ENCODE data around the gene LAD1.

- TF ChIP-seq REST (IDR thresholded peaks at IDR 0.05; ENCODE audit: low read depth, low read length) (no peak), CTCF (IDR thresholded peaks at IDR 0.05) (no peak), POLR2AphosphoS5 (IDR thresholded peaks at IDR 0.05; ENCODE audit: low read depth, low read length) (no peak), USF2 (IDR thresholded peaks at IDR 0.05; ENCODE audit: borderline replicate concordance, low read depth, low read length) (no peak), GABPA (IDR thresholded peaks at IDR 0.05; ENCODE audit: low read depth) (no peak), FOSL2 (IDR thresholded peaks at IDR 0.05; ENCODE audit: borderline replicate concordance, low read depth) (no peak), RXRA (IDR thresholded peaks at IDR 0.05; ENCODE audit: borderline replicate concordance, low read depth) (no peak), YY1 (IDR thresholded peaks at IDR 0.05; ENCODE audit: low read depth) (no peak)
Measured at GRCh38 chr1:201357211-201357610, 41.9 kb downstream of the LAD1 start.

All from SK-N-SH (cell line).